GM18873 (cell line): ENCODE results near the gene ESPNL.

ENCODE experiments used
- ATAC-seq: cut with Tn5 transposase; IDR thresholded peaks from one replicate; pipeline ENCODE4 v1.9.1; 2021; ENCODE audit warnings: mild to moderate bottlenecking, moderate library complexity, moderate number of reproducible peaks; ENCODE audit not compliant: unreplicated experiment, low FRiP score

Gene ESPNL

DNA sequence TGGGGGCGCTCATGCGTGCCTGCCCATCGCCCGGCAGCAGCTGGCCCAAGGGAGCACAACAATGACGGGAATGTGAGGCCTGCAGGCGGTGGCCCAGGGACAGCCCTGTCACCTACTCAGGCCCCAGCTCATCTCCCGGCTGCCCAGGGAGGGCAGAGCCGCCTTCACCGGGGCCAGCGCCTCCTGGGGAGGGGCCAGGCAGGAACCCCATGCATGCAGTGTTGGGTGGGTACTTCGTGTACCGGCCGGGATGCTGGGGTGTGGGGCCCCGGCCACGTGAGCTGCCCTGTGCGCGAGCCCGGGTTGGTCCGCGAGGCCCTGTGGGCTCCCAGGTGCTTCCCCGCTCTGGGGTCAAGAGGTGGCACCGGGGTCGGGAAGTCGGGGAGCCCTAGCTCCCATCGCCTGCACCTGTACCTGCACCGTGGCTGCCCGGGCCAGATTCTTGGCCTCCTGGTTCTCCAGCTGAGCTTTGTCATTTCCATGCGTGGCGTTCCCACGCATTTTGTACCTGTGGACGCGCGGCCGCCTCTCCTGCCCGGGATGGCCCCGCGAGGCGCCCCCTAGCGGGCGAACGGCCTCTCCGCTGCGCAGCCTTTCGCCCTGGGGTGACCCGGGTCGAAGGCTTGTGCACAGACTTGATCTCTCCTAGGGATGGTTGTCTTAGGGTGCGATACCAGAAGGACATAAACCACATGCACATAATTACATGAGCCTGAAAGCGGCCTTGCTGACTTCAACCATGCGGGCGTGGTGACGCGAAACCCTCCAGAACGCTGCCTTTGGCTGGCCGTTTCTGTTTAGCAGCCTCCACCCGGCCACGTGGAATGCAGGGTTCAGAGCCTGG, 39.3 kb downstream of the ESPNL start:
- no peak for ATAC-seq

GRCh38 chr2:238140040-238140439, 39.9 kb downstream of the ESPNL start:
- no peak for ATAC-seq

DNA sequence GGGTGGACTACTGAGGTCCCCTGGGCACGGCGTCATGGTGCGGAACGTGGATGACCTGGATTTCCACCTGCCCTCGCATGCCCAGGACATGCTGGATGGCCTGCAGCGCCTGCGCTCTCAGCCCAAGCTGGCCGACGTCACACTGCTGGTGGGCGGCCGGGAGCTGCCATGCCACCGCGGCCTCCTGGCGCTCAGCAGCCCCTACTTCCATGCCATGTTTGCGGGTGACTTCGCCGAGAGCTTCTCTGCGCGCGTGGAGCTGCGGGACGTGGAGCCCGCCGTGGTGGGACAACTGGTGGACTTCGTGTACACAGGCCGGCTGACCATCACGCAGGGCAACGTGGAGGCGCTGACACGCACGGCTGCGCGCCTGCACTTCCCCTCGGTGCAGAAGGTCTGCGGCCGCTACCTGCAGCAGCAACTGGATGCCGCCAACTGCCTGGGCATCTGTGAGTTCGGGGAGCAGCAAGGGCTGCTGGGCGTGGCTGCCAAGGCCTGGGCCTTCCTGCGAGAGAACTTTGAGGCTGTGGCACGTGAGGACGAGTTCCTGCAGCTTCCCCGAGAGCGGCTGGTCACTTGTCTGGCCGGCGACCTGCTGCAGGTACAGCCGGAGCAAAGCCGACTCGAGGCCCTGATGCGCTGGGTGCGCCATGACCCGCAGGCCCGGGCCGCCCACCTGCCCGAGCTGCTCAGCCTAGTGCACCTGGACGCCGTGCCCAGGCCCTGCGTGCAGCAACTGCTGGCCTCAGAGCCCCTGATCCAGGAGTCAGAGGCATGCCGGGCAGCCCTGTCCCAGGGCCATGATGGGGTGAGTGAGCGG, 40.8 kb downstream of the ESPNL start:
- ATAC-seq, result no peak

GRCh38 chr2:238141541-238142318, 41.6 kb downstream of the ESPNL start:
- ATAC-seq, result no peak

DNA sequence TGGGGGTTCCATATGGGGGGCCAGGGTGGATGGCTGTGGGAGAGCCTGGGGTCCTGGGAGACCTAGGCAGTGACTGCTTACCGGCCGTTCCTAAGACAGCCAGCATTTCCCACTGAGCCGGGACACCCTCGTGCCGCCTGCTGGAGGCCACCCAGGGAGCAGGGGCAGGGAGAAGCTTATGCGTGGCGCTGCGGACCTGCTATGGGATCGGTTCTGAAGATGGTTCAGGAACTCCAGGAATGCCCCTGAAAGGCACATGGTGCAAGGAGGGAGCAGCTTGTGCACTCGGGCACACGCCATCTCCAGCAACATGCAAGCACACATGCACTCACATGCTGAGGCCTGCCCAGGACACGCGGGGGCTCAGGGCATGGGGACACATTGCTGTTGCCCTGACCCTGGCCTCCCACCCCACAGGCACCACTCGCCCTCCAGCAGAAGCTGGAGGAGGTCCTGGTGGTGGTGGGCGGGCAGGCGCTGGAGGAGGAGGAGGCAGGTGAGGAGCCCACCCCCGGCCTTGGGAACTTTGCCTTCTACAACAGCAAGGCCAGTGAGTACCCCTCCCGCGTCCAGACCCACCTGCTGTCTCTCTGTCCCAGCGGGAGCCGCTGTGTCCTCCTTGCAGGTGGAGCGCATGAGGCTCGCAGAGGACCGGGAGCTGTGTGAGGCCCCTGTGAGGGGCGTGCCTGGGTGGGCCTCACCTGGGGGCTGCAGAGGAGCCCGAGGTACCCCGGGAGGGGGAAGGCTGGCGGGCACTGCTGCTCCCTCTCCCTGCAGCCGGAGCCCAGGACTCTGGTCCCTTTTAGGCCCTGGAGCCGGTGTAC, 42.5 kb downstream of the ESPNL start:
- ATAC-seq, result no peak

GRCh38 chr2:238143239-238143951, 43.3 kb downstream of the ESPNL start:
- no peak for ATAC-seq

GRCh38 chr2:238144262-238144661, 44.1 kb downstream of the ESPNL start:
- no peak for ATAC-seq

DNA sequence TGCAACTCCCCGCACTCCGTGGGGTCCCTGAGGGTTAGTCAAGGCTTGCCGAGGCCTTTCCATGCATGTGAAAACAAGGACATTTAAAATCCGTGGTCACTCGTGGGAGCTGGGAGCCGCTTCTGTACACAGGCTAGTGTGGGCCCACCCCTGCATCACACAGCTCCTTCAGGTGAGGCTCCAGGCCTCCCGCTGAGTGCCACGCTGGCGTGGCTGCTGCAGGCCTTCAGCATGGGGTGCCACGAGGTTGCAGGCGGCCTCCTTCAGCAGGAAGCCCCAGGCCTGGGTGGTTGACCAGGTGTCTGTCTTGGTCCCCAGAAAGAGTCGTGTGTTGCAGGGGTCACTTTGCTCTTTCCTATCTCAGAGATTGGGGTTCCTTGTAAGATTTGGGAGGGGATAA, 44.9 kb downstream of the ESPNL start:
- no peak for ATAC-seq

DNA sequence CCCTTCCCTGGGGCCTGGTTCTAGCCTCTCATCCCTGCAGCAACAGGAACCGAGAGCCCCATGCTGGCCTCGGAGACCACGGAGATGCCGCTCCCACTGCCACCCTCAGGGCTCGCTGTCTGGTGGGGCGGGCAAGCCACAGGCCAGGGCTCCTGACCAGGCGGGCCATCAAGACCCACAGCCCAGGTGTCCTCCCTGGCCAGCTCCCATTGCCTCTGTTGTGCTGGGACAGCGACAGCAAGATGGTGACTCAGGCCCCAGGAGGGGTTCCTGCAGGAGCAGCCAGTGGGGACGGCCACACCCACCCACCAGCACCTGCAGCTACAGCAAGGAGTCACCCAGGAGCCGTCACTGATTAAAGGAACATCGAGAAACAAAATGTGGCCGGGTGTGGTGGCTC, 45.7 kb downstream of the ESPNL start:
- ATAC-seq, result no peak

DNA sequence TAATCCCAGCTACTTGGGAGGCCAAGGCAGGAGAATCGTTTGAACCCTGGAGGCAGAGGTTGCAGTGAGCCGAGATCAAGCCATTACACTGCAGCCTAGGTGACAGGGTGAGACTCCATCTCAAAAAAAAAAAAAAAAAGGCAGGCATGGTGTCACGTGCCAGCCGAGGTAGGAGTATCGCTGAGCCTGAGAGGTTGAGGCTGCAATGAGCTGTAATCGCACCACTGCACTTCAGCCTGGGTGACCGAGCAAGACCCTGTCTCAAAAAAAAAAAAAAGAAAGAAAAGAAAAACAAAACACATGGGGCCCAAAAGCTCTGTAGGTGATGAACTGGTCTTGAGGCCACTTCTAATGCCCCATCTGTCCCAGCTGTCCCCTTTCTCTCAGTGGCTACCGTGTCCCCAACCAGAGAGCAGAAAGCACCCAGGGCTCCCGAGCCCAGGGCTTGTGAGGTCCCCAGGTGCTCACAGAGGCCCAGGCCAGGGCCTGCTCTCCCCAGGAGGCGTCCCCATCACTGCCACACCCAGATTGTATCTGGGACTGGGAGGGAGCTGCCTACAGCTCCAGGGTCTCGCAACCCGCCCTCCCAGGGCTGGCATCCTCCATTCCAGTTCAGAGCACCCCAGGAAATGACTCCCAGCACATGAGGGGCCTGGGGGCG, 46.9 kb downstream of the ESPNL start:
- ATAC-seq, result no peak

DNA sequence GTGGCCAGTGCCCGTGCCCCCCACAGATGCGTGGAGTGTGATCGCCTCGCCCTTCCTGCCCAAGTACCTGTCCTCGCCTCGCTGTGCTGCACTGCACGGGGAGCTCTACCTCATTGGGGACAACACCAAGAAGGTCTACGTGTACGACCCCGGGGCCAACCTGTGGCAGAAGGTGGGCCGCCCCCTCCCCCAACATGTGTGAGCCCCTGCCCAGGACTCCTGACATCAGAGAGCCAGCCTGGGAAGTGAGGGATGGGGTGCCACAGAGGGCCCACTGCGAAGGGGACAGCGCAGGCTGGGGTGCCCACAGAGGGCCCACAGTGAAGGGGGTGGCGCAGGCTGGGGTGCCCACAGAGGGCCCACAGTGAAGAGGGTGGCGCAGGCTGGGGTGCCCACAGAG, 48.8 kb downstream of the ESPNL start:
- ATAC-seq, result no peak

GRCh38 chr2:238149841-238150572, 49.9 kb downstream of the ESPNL start:
- no peak for ATAC-seq

DNA sequence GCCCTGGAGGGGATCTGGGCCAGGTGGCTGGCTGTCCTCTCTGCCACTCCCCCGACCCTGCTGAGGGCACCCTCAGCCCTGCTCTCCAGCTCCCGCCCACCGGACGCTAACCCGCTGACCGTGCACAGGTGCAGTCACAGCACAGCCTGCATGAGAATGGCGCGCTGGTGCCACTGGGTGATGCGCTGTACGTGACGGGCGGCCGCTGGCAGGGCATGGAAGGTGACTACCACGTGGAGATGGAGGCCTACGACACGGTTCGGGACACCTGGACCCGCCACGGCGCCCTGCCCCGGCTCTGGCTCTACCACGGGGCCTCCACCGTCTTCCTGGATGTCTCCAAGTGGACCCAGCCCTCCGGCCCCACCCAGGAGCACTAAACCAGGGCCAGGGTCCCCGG, 50.5 kb downstream of the ESPNL start:
- no peak for ATAC-seq

- ATAC-seq, result no peak
Measured at GRCh38 chr2:238151205-238151604, 51.1 kb downstream of the ESPNL start.

DNA sequence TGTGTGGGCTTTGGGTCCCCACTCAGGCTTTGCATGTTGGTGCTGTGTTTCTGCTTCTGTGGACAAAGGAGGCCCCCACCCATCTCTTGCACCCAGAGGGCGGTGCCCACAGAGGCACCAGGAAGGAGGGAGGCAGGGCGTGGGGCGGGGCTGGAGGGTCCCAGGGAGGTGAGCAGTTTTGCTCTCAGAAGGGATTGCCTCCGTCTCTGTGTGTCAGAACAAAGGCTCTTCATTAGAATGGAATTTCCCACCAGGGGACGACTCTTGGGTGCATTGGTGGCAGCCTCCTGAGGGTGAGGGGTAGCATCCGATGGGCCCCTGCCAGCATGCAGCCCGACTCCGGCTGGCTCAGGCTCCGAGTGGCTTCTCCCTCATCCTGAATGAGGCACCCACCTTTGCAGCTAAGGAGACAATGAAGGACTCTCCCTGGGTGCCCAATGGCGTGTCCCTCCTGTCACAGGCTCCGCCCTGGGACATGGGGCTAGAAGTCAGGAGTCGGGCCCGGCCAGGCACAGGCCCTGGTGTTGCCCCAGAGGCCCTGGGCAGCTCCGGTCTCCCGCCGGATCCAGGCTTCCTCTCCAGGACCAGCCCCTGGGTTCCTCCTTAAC, 51.6 kb downstream of the ESPNL start:
- ATAC-seq, result no peak

DNA sequence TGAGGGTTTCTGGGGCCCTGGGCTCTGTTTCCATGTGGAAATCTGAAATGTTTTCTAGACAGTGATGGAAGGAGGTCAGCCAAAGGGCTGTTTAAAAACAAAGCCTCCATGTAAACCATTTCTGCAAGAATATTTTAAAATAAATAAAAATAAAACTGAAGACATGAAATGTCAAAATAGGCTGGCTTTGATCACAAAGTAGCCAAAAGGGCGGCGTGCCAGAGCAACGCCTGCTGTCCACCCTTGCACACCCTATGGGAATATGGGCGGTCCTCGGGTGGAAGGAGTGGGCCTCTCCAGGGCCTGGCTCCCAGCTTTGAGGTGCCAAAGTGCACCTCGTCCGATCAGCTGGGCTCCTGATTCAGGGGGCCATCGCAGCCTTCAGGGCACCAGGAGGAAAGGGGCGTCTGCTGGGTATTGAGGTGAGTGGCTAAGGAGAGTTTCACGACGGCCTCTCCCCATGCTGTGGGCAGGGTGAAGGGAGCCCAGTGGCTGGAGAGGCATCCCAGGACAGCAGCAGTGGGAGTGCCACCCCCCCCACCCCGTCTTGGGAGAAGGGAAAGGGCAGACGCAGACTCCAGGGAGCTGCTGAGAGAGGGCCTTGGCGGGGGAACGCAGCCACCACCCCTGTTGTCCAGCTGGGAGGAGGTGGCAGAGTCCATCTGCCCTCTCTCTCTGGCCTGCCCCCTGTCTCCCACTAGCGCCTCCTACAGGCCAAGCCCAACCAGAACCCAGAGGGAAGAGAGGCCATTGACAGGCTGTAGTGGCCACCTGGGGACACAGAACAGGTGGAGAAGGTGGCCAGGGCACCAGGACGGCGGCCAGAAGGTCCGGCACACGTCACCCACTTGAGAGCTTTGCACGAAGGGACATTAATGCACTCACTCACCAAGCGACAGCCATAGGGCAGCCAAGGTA, 52.9 kb downstream of the ESPNL start:
- no peak for ATAC-seq

- ATAC-seq, result no peak
Measured at GRCh38 chr2:238154570-238154969, 54.4 kb downstream of the ESPNL start.
